ENCODE data around the gene NFAM1.

NFAM1 gene

GRCh38 chr22:42425989-42426355 lies 6.2 kb downstream of the NFAM1 start:
- H3K4me2 ChIP-seq (ENCODE audit: low read length, poor library complexity, severe bottlenecking): no peak overlapping the region
- H3K27me3 ChIP-seq (ENCODE audit: control insufficient read depth in 1 of 2, insufficient read depth in 1 of 2, low read length in 2 of 2): peaks cover 51 to 62% of the 10 kb centered on the region in 2 experiments
- no peaks in the 10 kb centered on the region for H3K4me1 ChIP-seq (ENCODE audit: control insufficient read depth, insufficient read depth, low read depth, low read length)
- no peaks in the 10 kb centered on the region for H3K36me3 ChIP-seq (ENCODE audit: control insufficient read depth in 1 of 2, insufficient read depth in 2 of 2, low read depth in 1 of 2, low read length in 2 of 2)
- no peak overlapping the region for H2AFZ ChIP-seq (ENCODE audit: low read depth, low read length)
- no peak overlapping the region for H4K91ac ChIP-seq (ENCODE audit: low read length)
- no peak overlapping the region for H4K8ac ChIP-seq (ENCODE audit: low read length)
- no peak overlapping the region for H3K9ac ChIP-seq (ENCODE audit: low read length)
- no peak overlapping the region for H2BK12ac ChIP-seq (ENCODE audit: low read length in 2 of 2)
- no peak overlapping the region for H2AK5ac ChIP-seq (ENCODE audit: low read length, severe bottlenecking)
- H3K4ac ChIP-seq (ENCODE audit: low read depth in 1 of 2, low read length in 2 of 2): no peak overlapping the region
- no peaks in the 10 kb centered on the region for H3K79me1 ChIP-seq (replicated peaks; ENCODE audit: low read length, poor library complexity, severe bottlenecking)
- peak overlapping the region in 1 of 2 experiments; percentile 62 for H3K14ac ChIP-seq (ENCODE audit: low read length in 2 of 2)
- no peak overlapping the region for H3K23ac ChIP-seq (ENCODE audit: low read length in 2 of 2)
- H3K4me3 ChIP-seq (ENCODE audit: insufficient read depth in 1 of 2, low read depth in 1 of 2, low read length in 2 of 2): no peak overlapping the region
- H2BK15ac ChIP-seq (ENCODE audit: low read depth, poor library complexity, severe bottlenecking): no peak overlapping the region
- no peak for DNase-seq
- no peak overlapping the region for H2BK5ac ChIP-seq (ENCODE audit: low read depth, low read length, poor library complexity, severe bottlenecking)
- H3K27ac ChIP-seq (ENCODE audit: low read length, poor library complexity, severe bottlenecking): no peak overlapping the region
- H3K9me3 ChIP-seq (ENCODE audit: control insufficient read depth, low read length): no peaks in the 10 kb centered on the region
- WGBS: 96% methylated on average over 3 of the region's 3 CpGs
- H2BK120ac ChIP-seq (ENCODE audit: low read depth, low read length): no peak overlapping the region
- H3K18ac ChIP-seq (ENCODE audit: low read depth in 1 of 2, low read length in 2 of 2): no peak overlapping the region

DNA sequence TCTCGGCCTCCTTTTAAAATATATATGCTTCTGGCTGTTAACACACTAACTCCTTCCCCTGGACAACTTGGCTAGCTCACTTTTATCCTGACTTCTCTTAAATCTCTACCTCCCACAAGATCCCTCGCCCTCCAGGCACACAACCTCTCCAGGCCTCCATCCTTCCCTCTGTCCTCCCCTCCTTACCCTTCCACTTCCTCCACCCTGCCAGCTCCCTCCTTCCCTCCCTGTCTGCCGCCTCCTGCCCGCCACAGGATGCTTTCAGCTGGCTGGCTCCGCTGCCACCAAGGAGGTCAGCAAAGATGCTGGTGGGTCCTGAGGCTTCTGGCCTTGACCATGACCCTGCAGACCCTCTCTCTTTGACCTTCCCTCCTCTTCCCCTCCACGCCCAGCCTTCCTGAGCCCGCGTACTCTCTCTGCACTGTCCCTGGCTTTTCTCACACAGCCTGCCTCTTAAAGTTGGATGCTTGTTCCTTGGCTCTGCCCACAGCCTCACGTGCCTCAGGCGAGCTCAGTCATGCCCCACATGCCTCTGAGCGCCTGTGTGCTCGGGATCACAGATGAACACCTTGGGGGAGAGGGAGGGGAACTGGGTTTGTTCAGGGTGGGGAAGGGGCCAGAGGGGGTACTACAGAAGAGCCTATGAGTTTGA lies 6.7 kb downstream of the NFAM1 start:
- H3K27me3 ChIP-seq (ENCODE audit: control insufficient read depth in 1 of 2, insufficient read depth in 1 of 2, low read length in 2 of 2): peaks cover 46 to 60% of the 10 kb centered on the region in 2 experiments
- no peak overlapping the region for H3K4me3 ChIP-seq (ENCODE audit: insufficient read depth in 1 of 2, low read depth in 1 of 2, low read length in 2 of 2)
- no peak for DNase-seq
- no peak overlapping the region for H3K4me2 ChIP-seq (ENCODE audit: low read length, poor library complexity, severe bottlenecking)
- H3K27ac ChIP-seq (ENCODE audit: low read length, poor library complexity, severe bottlenecking): no peak overlapping the region
- no peak overlapping the region for H4K91ac ChIP-seq (ENCODE audit: low read length)
- H2BK120ac ChIP-seq (ENCODE audit: low read depth, low read length): no peak overlapping the region
- H3K4me1 ChIP-seq (ENCODE audit: control insufficient read depth, insufficient read depth, low read depth, low read length): no peaks in the 10 kb centered on the region
- no peak overlapping the region for H3K18ac ChIP-seq (ENCODE audit: low read depth in 1 of 2, low read length in 2 of 2)
- no peak overlapping the region for H3K9ac ChIP-seq (ENCODE audit: low read length)
- no peak overlapping the region for H4K8ac ChIP-seq (ENCODE audit: low read length)
- H2BK12ac ChIP-seq (ENCODE audit: low read length in 2 of 2): no peak overlapping the region
- H2AFZ ChIP-seq (ENCODE audit: low read depth, low read length): peak overlapping the region; percentile 14
- peak overlapping the region in 1 of 2 experiments; percentile 17 for H3K23ac ChIP-seq (ENCODE audit: low read length in 2 of 2)
- H2BK5ac ChIP-seq (ENCODE audit: low read depth, low read length, poor library complexity, severe bottlenecking): no peak overlapping the region
- no peaks in the 10 kb centered on the region for H3K9me3 ChIP-seq (ENCODE audit: control insufficient read depth, low read length)
- H2BK15ac ChIP-seq (ENCODE audit: low read depth, poor library complexity, severe bottlenecking): no peak overlapping the region
- no peak overlapping the region for H2AK5ac ChIP-seq (ENCODE audit: low read length, severe bottlenecking)
- no peaks in the 10 kb centered on the region for H3K79me1 ChIP-seq (replicated peaks; ENCODE audit: low read length, poor library complexity, severe bottlenecking)
- no peaks in the 10 kb centered on the region for H3K36me3 ChIP-seq (ENCODE audit: control insufficient read depth in 1 of 2, insufficient read depth in 2 of 2, low read depth in 1 of 2, low read length in 2 of 2)
- 86% methylated on average over 12 of the region's 12 CpGs for WGBS
- H3K14ac ChIP-seq (ENCODE audit: low read length in 2 of 2): peak overlapping the region in 1 of 2 experiments; percentile 12
- no peak overlapping the region for H3K4ac ChIP-seq (ENCODE audit: low read depth in 1 of 2, low read length in 2 of 2)

DNA sequence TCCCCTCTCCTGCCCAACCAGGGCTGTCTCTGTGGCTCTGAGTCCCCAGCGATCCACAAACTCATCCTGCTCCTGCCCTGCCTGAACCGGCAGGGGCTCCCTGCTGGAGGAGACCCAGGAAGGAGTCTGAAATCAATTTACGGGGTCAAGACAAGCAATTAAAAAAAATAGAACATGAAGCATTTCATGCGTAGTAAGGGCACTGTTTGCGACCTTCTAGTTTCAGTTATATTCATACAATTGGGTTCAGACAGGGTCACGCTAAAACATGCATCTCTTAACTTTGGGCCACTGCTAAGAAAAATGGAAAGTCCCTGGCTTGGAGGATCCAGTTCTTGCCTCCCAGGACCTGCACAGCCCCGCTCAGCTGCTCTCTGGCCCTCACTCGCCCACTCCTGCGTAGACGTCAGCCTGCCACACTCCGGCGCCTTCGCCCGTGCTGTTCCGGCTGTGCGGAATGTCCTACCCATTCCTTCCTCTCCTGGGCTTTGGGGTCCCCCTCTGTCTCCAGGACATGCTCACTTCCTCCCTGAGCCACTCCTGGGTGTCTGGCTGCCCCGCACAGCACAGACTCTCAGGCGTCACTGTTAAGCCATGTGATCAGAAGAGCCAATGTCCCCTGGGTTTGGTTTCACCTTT lies 12.8 kb downstream of the NFAM1 start:
- 84% methylated on average over 18 of the region's 18 CpGs for WGBS
- peak overlapping the region; percentile 32 for H3K9ac ChIP-seq (ENCODE audit: low read length)
- H3K4me3 ChIP-seq (ENCODE audit: insufficient read depth in 1 of 2, low read depth in 1 of 2, low read length in 2 of 2): peak overlapping the region in 1 of 2 experiments; percentile 51
- H2BK15ac ChIP-seq (ENCODE audit: low read depth, poor library complexity, severe bottlenecking): no peak overlapping the region
- peaks cover 31 to 49% of the 10 kb centered on the region in 2 experiments for H3K27me3 ChIP-seq (ENCODE audit: control insufficient read depth in 1 of 2, insufficient read depth in 1 of 2, low read length in 2 of 2)
- H2AK5ac ChIP-seq (ENCODE audit: low read length, severe bottlenecking): no peak overlapping the region
- no peak overlapping the region for H4K91ac ChIP-seq (ENCODE audit: low read length)
- H3K79me1 ChIP-seq (replicated peaks; ENCODE audit: low read length, poor library complexity, severe bottlenecking): no peaks in the 10 kb centered on the region
- no peak overlapping the region for H3K4me2 ChIP-seq (ENCODE audit: low read length, poor library complexity, severe bottlenecking)
- H3K27ac ChIP-seq (ENCODE audit: low read length, poor library complexity, severe bottlenecking): no peak overlapping the region
- H3K4me1 ChIP-seq (ENCODE audit: control insufficient read depth, insufficient read depth, low read depth, low read length): peaks cover 2% of the 10 kb centered on the region
- no peaks in the 10 kb centered on the region for H3K9me3 ChIP-seq (ENCODE audit: control insufficient read depth, low read length)
- no peak overlapping the region for H3K23ac ChIP-seq (ENCODE audit: low read length in 2 of 2)
- H2BK12ac ChIP-seq (ENCODE audit: low read length in 2 of 2): no peak overlapping the region
- no peaks in the 10 kb centered on the region for H3K36me3 ChIP-seq (ENCODE audit: control insufficient read depth in 1 of 2, insufficient read depth in 2 of 2, low read depth in 1 of 2, low read length in 2 of 2)
- no peak overlapping the region for H3K18ac ChIP-seq (ENCODE audit: low read depth in 1 of 2, low read length in 2 of 2)
- no peak overlapping the region for H3K14ac ChIP-seq (ENCODE audit: low read length in 2 of 2)
- H2BK120ac ChIP-seq (ENCODE audit: low read depth, low read length): no peak overlapping the region
- H2AFZ ChIP-seq (ENCODE audit: low read depth, low read length): no peak overlapping the region
- H2BK5ac ChIP-seq (ENCODE audit: low read depth, low read length, poor library complexity, severe bottlenecking): no peak overlapping the region
- no peak overlapping the region for H3K4ac ChIP-seq (ENCODE audit: low read depth in 1 of 2, low read length in 2 of 2)
- DNase-seq: no peak
- no peak overlapping the region for H4K8ac ChIP-seq (ENCODE audit: low read length)

- no peak overlapping the region for H3K4me2 ChIP-seq (ENCODE audit: low read length, poor library complexity, severe bottlenecking)
- no peak overlapping the region for H2AK5ac ChIP-seq (ENCODE audit: low read length, severe bottlenecking)
- H4K91ac ChIP-seq (ENCODE audit: low read length): no peak overlapping the region
- H3K27me3 ChIP-seq (ENCODE audit: control insufficient read depth in 1 of 2, insufficient read depth in 1 of 2, low read length in 2 of 2): peaks cover 30 to 47% of the 10 kb centered on the region in 2 experiments
- no peak for DNase-seq
- 86% methylated on average over 12 of the region's 12 CpGs for WGBS
- H2BK120ac ChIP-seq (ENCODE audit: low read depth, low read length): no peak overlapping the region
- H3K4me1 ChIP-seq (ENCODE audit: control insufficient read depth, insufficient read depth, low read depth, low read length): peaks cover 2% of the 10 kb centered on the region
- peak overlapping the region; percentile 32 for H3K9ac ChIP-seq (ENCODE audit: low read length)
- no peak overlapping the region for H3K14ac ChIP-seq (ENCODE audit: low read length in 2 of 2)
- H2BK5ac ChIP-seq (ENCODE audit: low read depth, low read length, poor library complexity, severe bottlenecking): no peak overlapping the region
- no peak overlapping the region for H2BK12ac ChIP-seq (ENCODE audit: low read length in 2 of 2)
- no peaks in the 10 kb centered on the region for H3K36me3 ChIP-seq (ENCODE audit: control insufficient read depth in 1 of 2, insufficient read depth in 2 of 2, low read depth in 1 of 2, low read length in 2 of 2)
- H3K79me1 ChIP-seq (replicated peaks; ENCODE audit: low read length, poor library complexity, severe bottlenecking): no peaks in the 10 kb centered on the region
- H2BK15ac ChIP-seq (ENCODE audit: low read depth, poor library complexity, severe bottlenecking): no peak overlapping the region
- no peak overlapping the region for H3K18ac ChIP-seq (ENCODE audit: low read depth in 1 of 2, low read length in 2 of 2)
- no peak overlapping the region for H4K8ac ChIP-seq (ENCODE audit: low read length)
- no peaks in the 10 kb centered on the region for H3K9me3 ChIP-seq (ENCODE audit: control insufficient read depth, low read length)
- no peak overlapping the region for H2AFZ ChIP-seq (ENCODE audit: low read depth, low read length)
- no peak overlapping the region for H3K4me3 ChIP-seq (ENCODE audit: insufficient read depth in 1 of 2, low read depth in 1 of 2, low read length in 2 of 2)
- no peak overlapping the region for H3K23ac ChIP-seq (ENCODE audit: low read length in 2 of 2)
- no peak overlapping the region for H3K27ac ChIP-seq (ENCODE audit: low read length, poor library complexity, severe bottlenecking)
- no peak overlapping the region for H3K4ac ChIP-seq (ENCODE audit: low read depth in 1 of 2, low read length in 2 of 2)
Observed at GRCh38 chr22:42418811-42419242, 13.4 kb downstream of the NFAM1 start.

Data from mesenchymal stem cell (in vitro differentiated cells and primary cell).